Keratinocyte (primary cell): ENCODE measurements around the gene KSR1. TPM values are rescaled to one million over a fixed set of nuclear protein-coding genes. Genes with fewer than 3 reads are reported as not detected.

ENCODE experiments used
- DNase-seq: peaks from one replicate; pipeline ENCODE4 v3.0.0-alpha.2; 2011; ENCODE audit warnings: low read depth, missing footprints, low spot score
- FAIRE-seq: peaks from 2 replicates; lab custom pipeline; 2011; peaks lifted over from hg19 to GRCh38; lab: Jason Lieb, UNC
- H2AFZ ChIP-seq: 2 replicates; pipeline ENCODE4 v1.6.0; 2012; ENCODE audit warnings: low read length, control low read depth, inconsistent platforms; ENCODE audit not compliant: control insufficient read depth
- H3K27ac ChIP-seq: 2 replicates; pipeline ENCODE4 v1.5.1; 2011; ENCODE audit warnings: low read length; ENCODE audit not compliant: control insufficient read depth, insufficient read depth
- H3K27me3 ChIP-seq: 3 replicates; pipeline ENCODE4 v1.6.0; 2011; ENCODE audit warnings: low read length; ENCODE audit not compliant: control insufficient read depth, insufficient read depth; ENCODE audit errors: extremely low read depth
- H3K36me3 ChIP-seq, 2 experiments: 2 replicates in 1 of 2; 3 replicates in 1 of 2; pipeline ENCODE4 v1.5.1; 2011; ENCODE audit warnings: low read length in 2 of 2, mild to moderate bottlenecking in 1 of 2; ENCODE audit not compliant: control insufficient read depth in 2 of 2, insufficient read depth in 2 of 2; ENCODE audit errors: extremely low read depth in 1 of 2
- H3K4me1 ChIP-seq: 3 replicates; pipeline ENCODE4 v1.5.1; 2011; ENCODE audit warnings: low read length; ENCODE audit not compliant: control insufficient read depth, insufficient read depth; ENCODE audit errors: extremely low read depth
- H3K4me2 ChIP-seq: 3 replicates; pipeline ENCODE4 v1.6.0; 2011; ENCODE audit warnings: low read depth, low read length; ENCODE audit not compliant: control insufficient read depth, insufficient read depth; ENCODE audit errors: extremely low read depth
- H3K4me3 ChIP-seq, 3 experiments: fragments of 200-600 bp in 1 of 3; sonication (generic) in 1 of 3; 2 replicates in 2 of 3; 3 replicates in 1 of 3; pipeline ENCODE4 v1.5.1; 2011 to 2016; ENCODE audit warnings: low read length in 3 of 3, mild to moderate bottlenecking in 3 of 3, control low read depth in 2 of 3, inconsistent platforms in 1 of 3, low read depth in 1 of 3, mixed read lengths in 1 of 3, mixed run types in 1 of 3, moderate library complexity in 1 of 3; ENCODE audit not compliant: control insufficient read depth in 2 of 3, insufficient read depth in 2 of 3; ENCODE audit errors: extremely low read depth in 1 of 3
- H3K79me2 ChIP-seq: 2 replicates; pipeline ENCODE4 v1.6.0; 2012; ENCODE audit warnings: low read length; ENCODE audit not compliant: control insufficient read depth, insufficient read depth
- H3K9ac ChIP-seq: 3 replicates; pipeline ENCODE4 v1.6.0; 2011; ENCODE audit warnings: low read length; ENCODE audit not compliant: control insufficient read depth, insufficient read depth; ENCODE audit errors: extremely low read depth
- H3K9me1 ChIP-seq: 3 replicates; pipeline ENCODE4 v1.6.0; 2011; ENCODE audit warnings: low read length; ENCODE audit not compliant: control insufficient read depth, insufficient read depth; ENCODE audit errors: extremely low read depth
- H3K9me3 ChIP-seq: 2 replicates; pipeline ENCODE4 v1.5.1; 2012; ENCODE audit warnings: low read depth, low read length; ENCODE audit not compliant: control insufficient read depth
- H4K20me1 ChIP-seq: 3 replicates; pipeline ENCODE4 v1.6.0; 2011; ENCODE audit warnings: low read length; ENCODE audit not compliant: control insufficient read depth, insufficient read depth; ENCODE audit errors: extremely low read depth
- EZH2 ChIP-seq: IDR thresholded peaks from one replicate; pipeline ENCODE4 v1.6.1; 2012; ENCODE audit warnings: inconsistent platforms, mild to moderate bottlenecking, low read length, moderate library complexity
- dilution Hi-C: fragments of 300-500 bp; cut with MboI; formaldehyde crosslinking; loops from one replicate; pipeline ENCODE4 v1.7.0; 2020; ENCODE audit warnings: low sequenced_read_pairs; ENCODE audit not compliant: extremely low pct_ligation_motif_present
- polyA plus RNA-seq, 5 experiments: library from polyadenylated mRNA; depleted of rRNA in 3 of 5; stranded (reverse) in 3 of 5; stranded (forward) in 1 of 5; unstranded in 1 of 5; fragments of >200 nt; gene quantifications; 1 replicate in 1 of 5; 2 replicates in 3 of 5; 3 replicates in 1 of 5; pipeline versions ENCODE4 v1.2.1 to v1.2.3, GENCODE V29; 2011 to 2012; ENCODE audit warnings: missing spikeins in 2 of 5, low read depth in 1 of 5, low replicate concordance in 1 of 5
- TF ChIP-seq, protein P1 (sequence below), 3 experiments: IDR thresholded peaks in 1 of 3; conservative IDR thresholded peaks in 1 of 3; optimal IDR thresholded peaks in 1 of 3; 2 replicates in 2 of 3; 3 replicates in 1 of 3; pipeline versions ENCODE3 to v1.5.1; 2011; ENCODE audit warnings: low read length in 3 of 3, mild to moderate bottlenecking in 3 of 3, moderate library complexity in 2 of 3, control low read depth in 1 of 3, inconsistent platforms in 1 of 3; ENCODE audit not compliant: insufficient read depth in 2 of 3; ENCODE audit errors: extremely low read depth in 1 of 3

The KSR1 gene
- polyA plus RNA-seq, 1 donor (not counting 4 experiments of a cell fraction or from before 2014, with no cell fraction given), result 1.3 TPM

DNA sequence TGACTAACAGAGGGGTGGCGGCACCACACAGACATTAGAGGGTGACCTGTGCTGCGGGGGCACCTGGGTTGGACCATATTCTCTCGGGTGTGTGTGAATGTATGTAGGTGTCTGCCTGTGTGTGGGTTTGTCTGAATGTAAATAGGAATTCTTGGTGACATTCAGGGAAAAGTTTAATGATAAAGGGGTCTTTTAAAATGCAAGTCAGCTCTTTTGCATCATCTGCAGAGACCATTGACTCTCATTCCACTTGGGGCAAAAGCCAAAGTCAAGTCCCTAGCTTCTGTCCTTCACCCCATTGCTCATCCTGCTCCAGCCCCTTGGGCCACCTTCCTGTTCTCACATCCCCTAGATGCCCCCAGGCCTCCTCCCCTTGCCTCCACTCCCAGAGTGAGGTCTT, 23.6 kb downstream of the KSR1 start:
- DNase-seq, result no peak
- Histone ChIP-seq H3K4me3 (no peak overlapping the region), H3K36me3 (no peaks in the 10 kb centered on the region), H3K4me1 (peaks cover 8% of the 10 kb centered on the region), H3K27me3 (no peaks in the 10 kb centered on the region), H4K20me1 (no peaks in the 10 kb centered on the region), H3K4me2 (no peak overlapping the region), H3K27ac (no peak overlapping the region), H3K9me3 (no peaks in the 10 kb centered on the region), H2AFZ (no peak overlapping the region), H3K9me1 (no peaks in the 10 kb centered on the region), H3K79me2 (no peaks in the 10 kb centered on the region), H3K9ac (no peak overlapping the region)
- FAIRE-seq, result no peak
- TF ChIP-seq, protein P1, sequence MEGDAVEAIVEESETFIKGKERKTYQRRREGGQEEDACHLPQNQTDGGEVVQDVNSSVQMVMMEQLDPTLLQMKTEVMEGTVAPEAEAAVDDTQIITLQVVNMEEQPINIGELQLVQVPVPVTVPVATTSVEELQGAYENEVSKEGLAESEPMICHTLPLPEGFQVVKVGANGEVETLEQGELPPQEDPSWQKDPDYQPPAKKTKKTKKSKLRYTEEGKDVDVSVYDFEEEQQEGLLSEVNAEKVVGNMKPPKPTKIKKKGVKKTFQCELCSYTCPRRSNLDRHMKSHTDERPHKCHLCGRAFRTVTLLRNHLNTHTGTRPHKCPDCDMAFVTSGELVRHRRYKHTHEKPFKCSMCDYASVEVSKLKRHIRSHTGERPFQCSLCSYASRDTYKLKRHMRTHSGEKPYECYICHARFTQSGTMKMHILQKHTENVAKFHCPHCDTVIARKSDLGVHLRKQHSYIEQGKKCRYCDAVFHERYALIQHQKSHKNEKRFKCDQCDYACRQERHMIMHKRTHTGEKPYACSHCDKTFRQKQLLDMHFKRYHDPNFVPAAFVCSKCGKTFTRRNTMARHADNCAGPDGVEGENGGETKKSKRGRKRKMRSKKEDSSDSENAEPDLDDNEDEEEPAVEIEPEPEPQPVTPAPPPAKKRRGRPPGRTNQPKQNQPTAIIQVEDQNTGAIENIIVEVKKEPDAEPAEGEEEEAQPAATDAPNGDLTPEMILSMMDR (optimal IDR thresholded peaks at IDR 0.05 in 1 of 3, IDR thresholded peaks at IDR 0.05 in 1 of 3, conservative IDR thresholded peaks at IDR 0.05 in 1 of 3; ENCODE audit: extremely low read depth in 1 of 3, insufficient read depth in 2 of 3, low read length in 3 of 3), result no peak
- TF ChIP-seq EZH2, result no peak
- dilution Hi-C loops, result no loop called here

DNA sequence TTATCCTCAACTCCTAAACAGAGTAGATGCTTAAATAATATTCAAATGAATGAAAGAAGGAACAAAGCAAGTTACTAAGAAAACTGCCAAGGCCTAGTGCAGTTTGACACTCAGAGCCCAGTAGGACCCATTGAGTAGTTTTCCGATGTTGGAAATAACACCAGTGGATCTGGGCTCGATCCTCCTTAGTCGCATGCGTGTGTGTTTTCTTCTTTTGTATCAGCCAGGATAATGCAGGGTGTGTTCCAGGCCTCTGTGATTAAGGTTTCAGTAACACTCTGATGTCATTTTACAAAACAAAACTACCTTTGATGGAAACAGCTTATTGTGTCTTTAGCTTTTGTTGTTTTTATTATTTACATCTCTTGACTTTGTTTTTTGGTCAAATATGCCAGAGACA, 24.5 kb downstream of the KSR1 start:
- FAIRE-seq (no peak), DNase-seq (no peak)
- Histone ChIP-seq H3K36me3 (no peaks in the 10 kb centered on the region), H3K9me3 (no peaks in the 10 kb centered on the region), H4K20me1 (no peaks in the 10 kb centered on the region), H2AFZ (no peak overlapping the region), H3K4me1 (peaks cover under 1% of the 10 kb centered on the region), H3K27ac (no peak overlapping the region), H3K79me2 (no peaks in the 10 kb centered on the region), H3K27me3 (no peaks in the 10 kb centered on the region), H3K9ac (no peak overlapping the region), H3K9me1 (no peaks in the 10 kb centered on the region), H3K4me3 (no peak overlapping the region), H3K4me2 (no peak overlapping the region)
- dilution Hi-C loops, result no loop called here
- TF ChIP-seq, protein P1 (optimal IDR thresholded peaks at IDR 0.05 in 1 of 3, IDR thresholded peaks at IDR 0.05 in 1 of 3, conservative IDR thresholded peaks at IDR 0.05 in 1 of 3; ENCODE audit: extremely low read depth in 1 of 3, insufficient read depth in 2 of 3, low read length in 3 of 3), result no peak
- no peak for TF ChIP-seq EZH2
